Peyer's patch (tissue), 4 donors: ENCODE measurements around the gene TBRG4. TPM values are rescaled to one million over a fixed set of nuclear protein-coding genes. Genes with fewer than 3 reads are reported as not detected.

Experiments used
- DNase-seq, 3 donors: peaks; one replicate each; pipeline ENCODE4 v3.0.0-alpha.2; 2017 to 2019
- H3K27ac ChIP-seq, 4 donors: fragments of 200-600 bp; sonication (generic); one replicate each; pipeline ENCODE4 v1.5.1; 2016 to 2019
- H3K27me3 ChIP-seq, 2 donors: fragments of 200-600 bp; sonication (generic); one replicate each; pipeline ENCODE4 v1.5.1; 2019
- H3K36me3 ChIP-seq, 3 donors: fragments of 200-600 bp; sonication (generic); one replicate each; pipeline ENCODE4 v1.5.1; 2016 to 2019
- H3K4me1 ChIP-seq, 4 donors: fragments of 200-600 bp; sonication (generic); one replicate each; pipeline ENCODE4 v1.5.1; 2016 to 2019
- H3K4me3 ChIP-seq, 4 donors: fragments of 200-600 bp; sonication (generic); 1 replicate in 3 of 4; 2 replicates in 1 of 4; pipeline ENCODE4 v1.5.1; 2016 to 2019; ENCODE audit warnings: mild to moderate bottlenecking in 1 of 4
- H3K9me3 ChIP-seq, 4 donors: fragments of 200-600 bp; sonication (generic); one replicate each; pipeline ENCODE4 v1.5.1; 2016 to 2019; ENCODE audit warnings: mild to moderate bottlenecking in 1 of 4
- CTCF ChIP-seq, 6 experiments: fragments of 450-650 bp in 4 of 6; fragments of 200-600 bp in 2 of 6; sonication (generic) in 1 of 6; IDR thresholded peaks; one replicate each; pipeline ENCODE4 v1.5.1; 2017 to 2019; ENCODE audit warnings: antibody characterized with exemption in 6 of 6, mild to moderate bottlenecking in 3 of 6, moderate library complexity in 1 of 6
- POLR2A ChIP-seq, 2 donors: fragments of 450-650 bp; IDR thresholded peaks; one replicate each; pipeline ENCODE4 v1.5.1; 2017; ENCODE audit warnings: antibody characterized with exemption in 2 of 2, mild to moderate bottlenecking in 2 of 2, moderate library complexity in 2 of 2
- total RNA-seq, 4 donors: library from RNA; depleted of rRNA; stranded (reverse); fragments of >200 nt; gene quantifications; one replicate each; pipeline ENCODE4 v1.1.0, GENCODE V29; 2016

Gene TBRG4
- total RNA-seq, 4 donors from 2014 or later, result 75.5 to 117 (median 108) TPM

GRCh38 chr7:45153233-45153632, 41.7 kb upstream of the TBRG4 start:
- no peak overlapping the region for H3K4me3 ChIP-seq
- H3K27ac ChIP-seq, result no peak overlapping the region
- TF ChIP-seq POLR2A (IDR thresholded peaks at IDR 0.05) (no peak), CTCF (IDR thresholded peaks at IDR 0.05) (no peak)
- no peak for DNase-seq
- H3K4me1 ChIP-seq, result peaks cover 0 to 7% (median 3%) of the 10 kb centered on the region in 4 donors
- H3K36me3 ChIP-seq, result no peaks in the 10 kb centered on the region
- H3K9me3 ChIP-seq, result no peaks in the 10 kb centered on the region
- H3K27me3 ChIP-seq, result peaks cover 0 to 8% of the 10 kb centered on the region in 2 donors

GRCh38 chr7:45151967-45152366, 40.5 kb upstream of the TBRG4 start:
- Histone ChIP-seq H3K27me3 (no peaks in the 10 kb centered on the region), H3K9me3 (no peaks in the 10 kb centered on the region), H3K27ac (no peak overlapping the region), H3K36me3 (no peaks in the 10 kb centered on the region), H3K4me1 (no peaks in the 10 kb centered on the region), H3K4me3 (no peak overlapping the region)
- no peak for DNase-seq
- TF ChIP-seq CTCF (IDR thresholded peaks at IDR 0.05) (no peak), POLR2A (IDR thresholded peaks at IDR 0.05) (no peak)

GRCh38 chr7:45151131-45151684, 39.7 kb upstream of the TBRG4 start:
- H3K27me3 ChIP-seq, result no peaks in the 10 kb centered on the region
- H3K4me1 ChIP-seq, result no peaks in the 10 kb centered on the region
- no peak overlapping the region for H3K27ac ChIP-seq
- no peak for DNase-seq
- TF ChIP-seq CTCF (IDR thresholded peaks at IDR 0.05) (no peak), POLR2A (IDR thresholded peaks at IDR 0.05) (no peak)
- H3K9me3 ChIP-seq, result no peaks in the 10 kb centered on the region
- H3K36me3 ChIP-seq, result no peaks in the 10 kb centered on the region
- H3K4me3 ChIP-seq, result no peak overlapping the region

DNA sequence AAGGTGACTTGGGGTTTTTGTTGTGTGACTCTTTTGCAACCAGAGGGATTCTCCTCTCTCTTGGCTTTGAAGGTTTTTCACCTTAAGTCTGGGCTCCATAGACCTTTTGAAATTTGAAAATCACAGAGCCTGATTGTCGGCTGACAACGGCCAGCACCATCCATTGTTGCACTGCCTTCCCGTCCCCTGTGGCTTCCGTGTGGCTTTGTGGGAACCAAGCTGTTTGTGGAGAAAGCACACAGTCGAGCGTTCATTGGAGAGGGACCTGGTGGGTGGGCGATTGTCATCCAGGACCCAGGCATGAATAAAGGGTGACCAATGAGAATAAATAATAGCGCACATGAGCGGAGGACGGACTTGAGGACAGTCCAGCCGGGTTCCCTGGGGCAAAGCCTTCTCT, 38.7 kb upstream of the TBRG4 start:
- H3K27me3 ChIP-seq, result no peaks in the 10 kb centered on the region
- H3K4me3 ChIP-seq, result no peak overlapping the region
- no peaks in the 10 kb centered on the region for H3K36me3 ChIP-seq
- TF ChIP-seq POLR2A (IDR thresholded peaks at IDR 0.05), result no peak
- no peak for TF ChIP-seq CTCF (IDR thresholded peaks at IDR 0.05)
- no peaks in the 10 kb centered on the region for H3K9me3 ChIP-seq
- DNase-seq, result no peak
- no peaks in the 10 kb centered on the region for H3K4me1 ChIP-seq
- no peak overlapping the region for H3K27ac ChIP-seq

GRCh38 chr7:45149606-45150005, 38.1 kb upstream of the TBRG4 start:
- Histone ChIP-seq H3K4me1 (no peaks in the 10 kb centered on the region), H3K9me3 (no peaks in the 10 kb centered on the region), H3K27me3 (no peaks in the 10 kb centered on the region), H3K27ac (no peak overlapping the region), H3K4me3 (no peak overlapping the region), H3K36me3 (no peaks in the 10 kb centered on the region)
- DNase-seq, result no peak
- TF ChIP-seq POLR2A (IDR thresholded peaks at IDR 0.05) (no peak), CTCF (IDR thresholded peaks at IDR 0.05) (no peak)

- Histone ChIP-seq H3K36me3 (no peaks in the 10 kb centered on the region), H3K27me3 (no peaks in the 10 kb centered on the region), H3K4me1 (no peaks in the 10 kb centered on the region), H3K9me3 (no peaks in the 10 kb centered on the region), H3K27ac (no peak overlapping the region), H3K4me3 (no peak overlapping the region)
- no peak for DNase-seq
- TF ChIP-seq POLR2A (IDR thresholded peaks at IDR 0.05) (no peak), CTCF (IDR thresholded peaks at IDR 0.05) (no peak)
Observed at GRCh38 chr7:45148653-45148973, 37.1 kb upstream of the TBRG4 start.
